ENCODE data around the gene RELB.
"Not testable (repeated sequence)": the region's sequence is repeated elsewhere in the genome, so short reads cannot be mapped to it uniquely, and the experiment has no call there.

RELB gene

GRCh38 chr19:45001087-45001739 lies at the start of gene RELB:
Gene RELB, plus strand, starts transcription at chr19:45001464. Its CDS starts 116 bp downstream, at chr19:45001580.
- peak; percentile 99 for DNase-seq

- DNase-seq: no peak
Observed at GRCh38 chr19:44954278-44954648, 47.0 kb upstream of the RELB start.

GRCh38 chr19:44954649-44955504 lies 46.4 kb upstream of the RELB start, which contains the start of gene CLPTM1:
Gene CLPTM1, plus strand, starts transcription at chr19:44955380. Its CDS starts 16 bp downstream, at chr19:44955396.
- DNase-seq: peak; percentile 99

GRCh38 chr19:44955505-44956439 lies 45.5 kb upstream of the RELB start:
- DNase-seq: no peak

- no peak for DNase-seq
Observed at GRCh38 chr19:44957526-44957925, 43.7 kb upstream of the RELB start.

GRCh38 chr19:44958090-44958489 lies 43.2 kb upstream of the RELB start:
- no peak for DNase-seq

- DNase-seq: no peak
Observed at GRCh38 chr19:44959691-44960090, 41.6 kb upstream of the RELB start.

- no peak for DNase-seq
Observed at GRCh38 chr19:44960906-44961728, 40.1 kb upstream of the RELB start.

- DNase-seq: no peak
Observed at GRCh38 chr19:44961821-44962220, 39.4 kb upstream of the RELB start.

- no peak for DNase-seq
Observed at GRCh38 chr19:44968118-44968517, 33.1 kb upstream of the RELB start.

GRCh38 chr19:44968670-44969069 lies 32.6 kb upstream of the RELB start:
- no peak for DNase-seq

- DNase-seq: no peak
Observed at GRCh38 chr19:44969437-44969836, 31.8 kb upstream of the RELB start.

- not testable (repeated sequence) for DNase-seq
Observed at GRCh38 chr19:44971451-44971850, 29.8 kb upstream of the RELB start.

- no peak for DNase-seq
Observed at GRCh38 chr19:44972802-44973201, 28.5 kb upstream of the RELB start.

- no peak for DNase-seq
Observed at GRCh38 chr19:44973982-44974735, 27.1 kb upstream of the RELB start.

GRCh38 chr19:44974857-44975256 lies 26.4 kb upstream of the RELB start:
- DNase-seq: no peak

GRCh38 chr19:44975444-44975843 lies 25.8 kb upstream of the RELB start:
- DNase-seq: no peak

- no peak for DNase-seq
Observed at GRCh38 chr19:44984005-44984404, 17.3 kb upstream of the RELB start.

GRCh38 chr19:44985445-44985844 lies 15.8 kb upstream of the RELB start:
- no peak for DNase-seq

GRCh38 chr19:44986389-44986788 lies 14.9 kb upstream of the RELB start:
- no peak for DNase-seq

GRCh38 chr19:44987148-44987675 lies 14.1 kb upstream of the RELB start:
- no peak for DNase-seq
